IMR-90 (cell line): Measurements from ENCODE around the gene ARRDC3. TPM values are rescaled to one million over a fixed set of nuclear protein-coding genes. Genes with fewer than 3 reads are reported as not detected.

Experiments
- ATAC-seq: fragments of 200-7000 bp; cut with Tn5 transposase; 2 replicates; pipeline ENCODE4 v1.9.1; 2020; ENCODE audit warnings: low read depth, mild to moderate bottlenecking, moderate library complexity
- BruUV-seq: library from RNA; stranded (reverse); fragments of 400-500 nt; replicated peaks from 2 replicates; lab custom pipeline; 2021; lab: Mats Ljungman, UMichigan
- CTCF ChIA-PET: fragments of 300-600 bp; formaldehyde crosslinking; extraction: SDS; loops from one replicate; lab custom pipeline; 2021; ENCODE audit warnings: antibody characterized with exemption; lab: Yijun Ruan, JAX
- POLR2A ChIA-PET: fragments of 300-600 bp; sonication (Branson Sonifier 250); formaldehyde crosslinking; loops from one replicate; lab custom pipeline; 2022; ENCODE audit warnings: antibody characterized with exemption; ENCODE audit not compliant: unreplicated experiment; lab: Charles Lee
- DNase-seq: peaks from one replicate; pipeline ENCODE4 v3.0.0; 2013
- H2AFZ ChIP-seq: replicated peaks from 2 replicates; pipeline ENCODE3; 2013; ENCODE audit warnings: low read length, mild to moderate bottlenecking; ENCODE audit not compliant: poor library complexity
- H2AK5ac ChIP-seq: 2 replicates; pipeline ENCODE4 v1.6.1; 2013; ENCODE audit warnings: low read depth, low read length, inconsistent platforms
- H2AK9ac ChIP-seq: replicated peaks from 2 replicates; pipeline ENCODE3; 2013; ENCODE audit warnings: mild to moderate bottlenecking, low read depth, low read length, moderate library complexity; ENCODE audit not compliant: poor library complexity
- H2BK120ac ChIP-seq: 2 replicates; pipeline ENCODE4 v1.6.1; 2013; ENCODE audit warnings: low read depth, low read length, inconsistent platforms
- H2BK15ac ChIP-seq: 3 replicates; pipeline ENCODE4 v1.6.1; 2013; ENCODE audit warnings: low read depth, low read length, inconsistent platforms
- H2BK20ac ChIP-seq: 2 replicates; pipeline ENCODE4 v1.6.1; 2013; ENCODE audit warnings: low read depth, mild to moderate bottlenecking, inconsistent platforms, low read length, moderate library complexity
- H2BK5ac ChIP-seq: 2 replicates; pipeline ENCODE4 v1.6.1; 2013; ENCODE audit warnings: mild to moderate bottlenecking, low read depth, low read length, inconsistent platforms; ENCODE audit not compliant: poor library complexity, severe bottlenecking
- H3K14ac ChIP-seq: replicated peaks from 2 replicates; pipeline ENCODE4 v1.6.1; 2013; ENCODE audit warnings: low read depth, low read length, inconsistent platforms
- H3K18ac ChIP-seq: 2 replicates; pipeline ENCODE4 v1.6.1; 2013; ENCODE audit warnings: low read depth, low read length, control low read depth
- H3K23ac ChIP-seq: 2 replicates; pipeline ENCODE4 v1.6.1; 2013; ENCODE audit warnings: low read depth, low read length, inconsistent platforms
- H3K27ac ChIP-seq: 2 replicates; pipeline ENCODE4 v1.5.1; 2013; ENCODE audit warnings: mild to moderate bottlenecking, control low read depth, low read length; ENCODE audit not compliant: insufficient read depth
- H3K27me3 ChIP-seq: 2 replicates; pipeline ENCODE4 v1.6.1; 2013; ENCODE audit warnings: low read length; ENCODE audit not compliant: control insufficient read depth, insufficient read depth
- H3K36me3 ChIP-seq: 2 replicates; pipeline ENCODE4 v1.6.1; 2013; ENCODE audit warnings: low read length, mixed read lengths; ENCODE audit not compliant: control insufficient read depth, insufficient read depth
- H3K4ac ChIP-seq: 2 replicates; pipeline ENCODE4 v1.6.1; 2013; ENCODE audit warnings: low read depth, low read length, inconsistent platforms
- H3K4me1 ChIP-seq: 2 replicates; pipeline ENCODE4 v1.6.1; 2013; ENCODE audit warnings: low read length, mixed read lengths; ENCODE audit not compliant: control insufficient read depth, insufficient read depth
- H3K4me2 ChIP-seq: 2 replicates; pipeline ENCODE4 v1.6.1; 2013; ENCODE audit warnings: low read depth, mild to moderate bottlenecking, control low read depth, low read length, moderate library complexity
- H3K4me3 ChIP-seq: 2 replicates; pipeline ENCODE4 v1.5.1; 2013; ENCODE audit warnings: low read depth, mild to moderate bottlenecking, control low read depth, low read length, moderate library complexity; ENCODE audit not compliant: insufficient read depth
- H3K56ac ChIP-seq: 2 replicates; pipeline ENCODE4 v1.6.1; 2013; ENCODE audit warnings: low read length, inconsistent platforms; ENCODE audit not compliant: insufficient read depth; ENCODE audit errors: extremely low read depth
- H3K79me1 ChIP-seq, 2 experiments: 2 replicates each; pipeline ENCODE4 v1.6.1; 2013; ENCODE audit warnings: low read length in 2 of 2, inconsistent platforms in 1 of 2, low read depth in 1 of 2
- H3K9ac ChIP-seq: 2 replicates; pipeline ENCODE4 v1.6.1; 2013; ENCODE audit warnings: low read depth, low read length, control low read depth
- H3K9me1 ChIP-seq: 2 replicates; pipeline ENCODE4 v1.6.1; 2013; ENCODE audit warnings: low read length, inconsistent platforms; ENCODE audit not compliant: insufficient read depth
- H3K9me3 ChIP-seq: 2 replicates; pipeline ENCODE4 v1.6.1; 2013; ENCODE audit warnings: low read length; ENCODE audit not compliant: control insufficient read depth, insufficient read depth
- H4K20me1 ChIP-seq: 2 replicates; pipeline ENCODE4 v1.6.1; 2013; ENCODE audit warnings: low read length, inconsistent platforms; ENCODE audit not compliant: insufficient read depth
- H4K5ac ChIP-seq: 2 replicates; pipeline ENCODE4 v1.6.1; 2013; ENCODE audit warnings: mild to moderate bottlenecking, low read depth, low read length, control low read depth
- H4K8ac ChIP-seq, 2 experiments: 2 replicates each; pipeline ENCODE4 v1.6.1; 2013; ENCODE audit warnings: low read depth in 2 of 2, low read length in 2 of 2, control low read depth in 1 of 2, inconsistent platforms in 1 of 2
- H4K91ac ChIP-seq: 2 replicates; pipeline ENCODE4 v1.6.1; 2013; ENCODE audit warnings: low read depth, low read length, inconsistent platforms; ENCODE audit not compliant: insufficient read depth
- BHLHE40 ChIP-seq: fragments of 150-350 bp; IDR thresholded peaks from 2 replicates; pipeline ENCODE4 v1.6.1; 2016; ENCODE audit warnings: mild to moderate bottlenecking, low read depth, low read length
- CEBPB ChIP-seq: IDR thresholded peaks from 2 replicates; pipeline ENCODE4 v1.6.1; 2012; ENCODE audit warnings: low read depth, low read length, improper control_type of control experiment
- CHD1 ChIP-seq: IDR thresholded peaks from 2 replicates; pipeline ENCODE4 v1.6.1; 2012; ENCODE audit warnings: low read depth, low read length, improper control_type of control experiment
- ELK1 ChIP-seq: fragments of 150-350 bp; IDR thresholded peaks from 2 replicates; pipeline ENCODE4 v1.6.1; 2016; ENCODE audit warnings: low read depth, mild to moderate bottlenecking, low read length, moderate library complexity, borderline replicate concordance
- FOS ChIP-seq: fragments of 150-350 bp; IDR thresholded peaks from 2 replicates; pipeline ENCODE4 v1.6.1; 2016; ENCODE audit warnings: low read depth, low read length
- MAFK ChIP-seq: IDR thresholded peaks from 2 replicates; pipeline ENCODE4 v1.6.1; 2012; ENCODE audit warnings: low read depth, low read length, improper control_type of control experiment
- MAZ ChIP-seq: IDR thresholded peaks from 2 replicates; pipeline ENCODE4 v1.6.1; 2012; ENCODE audit warnings: low read depth, mild to moderate bottlenecking, low read length, improper control_type of control experiment, moderate library complexity, borderline replicate concordance
- MXI1 ChIP-seq: IDR thresholded peaks from 2 replicates; pipeline ENCODE4 v1.6.1; 2012; ENCODE audit warnings: low read depth, mild to moderate bottlenecking, low read length, moderate library complexity, borderline replicate concordance
- NFE2L2 ChIP-seq: fragments of 150-350 bp; IDR thresholded peaks from 2 replicates; pipeline ENCODE4 v1.6.1; 2016; ENCODE audit warnings: low read depth, mild to moderate bottlenecking, low read length
- POLR2A ChIP-seq: IDR thresholded peaks from 2 replicates; pipeline ENCODE4 v1.6.1; 2012; ENCODE audit warnings: mild to moderate bottlenecking, low read depth, low read length
- RAD21 ChIP-seq: IDR thresholded peaks from 2 replicates; pipeline ENCODE4 v1.6.1; 2012; ENCODE audit warnings: low read length, improper control_type of control experiment
- RCOR1 ChIP-seq: IDR thresholded peaks from 2 replicates; pipeline ENCODE4 v1.6.1; 2012; ENCODE audit warnings: mild to moderate bottlenecking, low read length, improper control_type of control experiment; ENCODE audit not compliant: insufficient replicate concordance
- RFX5 ChIP-seq: IDR thresholded peaks from 2 replicates; pipeline ENCODE4 v1.8.0; 2012; ENCODE audit warnings: low read depth, mild to moderate bottlenecking, low read length, moderate library complexity
- SMC3 ChIP-seq: fragments of 150-350 bp; IDR thresholded peaks from 2 replicates; pipeline ENCODE4 v1.6.1; 2016; ENCODE audit warnings: low read depth, mild to moderate bottlenecking, antibody characterized with exemption, low read length, moderate library complexity
- USF2 ChIP-seq: fragments of 150-350 bp; IDR thresholded peaks from 2 replicates; pipeline ENCODE4 v1.6.1; 2017; ENCODE audit warnings: mild to moderate bottlenecking, antibody characterized with exemption, low read length, low read depth
- WGBS, 2 experiments: methylation state at CpG; one replicate each; pipeline versions ENCODE4 v1.1.5 to v1.1.7; 2013; ENCODE audit warnings: missing lambda C conversion rate in 2 of 2; ENCODE audit not compliant: insufficient read length in 1 of 2; ENCODE audit errors: extremely low coverage in 2 of 2; 5-methylcytosine and 5-hydroxymethylcytosine counted together
- dilution Hi-C: fragments of 300-500 bp; cut with HindIII; formaldehyde crosslinking; loops from one replicate; pipeline ENCODE4 v1.14.3; 2018; ENCODE audit warnings: low sequenced_read_pairs; ENCODE audit not compliant: unreplicated experiment
- in situ Hi-C: fragments of 300-500 bp; cut with MboI; formaldehyde crosslinking; loops from 3 replicates; pipeline ENCODE4 v1.14.3; 2019; ENCODE audit warnings: low sequenced_read_pairs, inconsistent platforms, mixed read lengths
- intact Hi-C: fragments of 100-400 bp; cut with micrococcal nuclease; formaldehyde crosslinking; loops from 2 replicates; pipeline ENCODE4 v1.10.0; 2022
- polyA plus RNA-seq, 3 experiments: library from polyadenylated mRNA; depleted of rRNA; stranded (reverse); fragments of >200 nt; gene quantifications; 2 replicates each; pipeline ENCODE4 v1.2.3, GENCODE V29; 2012; ENCODE audit warnings: low replicate concordance in 1 of 3
- total RNA-seq: library from RNA; depleted of rRNA; stranded (reverse); fragments of >200 nt; gene quantifications from 2 replicates; pipeline ENCODE4 v1.2.3, GENCODE V29; 2012

The ARRDC3 gene
- total and polyA plus RNA-seq, 2 of the 4 experiments (the other 2 are of a cell fraction), result 19.3 to 86.7 TPM

- H2BK20ac ChIP-seq, result no peak overlapping the region
- H2BK5ac ChIP-seq, result no peak overlapping the region
- H3K56ac ChIP-seq, result no peak overlapping the region
- DNase-seq, result no peak
- peaks cover 7% of the 10 kb centered on the region; the same call in 1 of the 2 replicates for H3K9me1 ChIP-seq
- no peak overlapping the region for H2AFZ ChIP-seq
- H4K5ac ChIP-seq, result 0 out of 2 replicates have a peak overlapping the region, but pooled peaks have one; percentile 53
- 0 out of 2 replicates have a peak overlapping the region, but pooled peaks have one; percentile 18 for H2BK120ac ChIP-seq
- POLR2A ChIA-PET, result no interaction called here
- no peaks in the 10 kb centered on the region for H4K20me1 ChIP-seq
- intact Hi-C loops (no loop called here), dilution Hi-C loops (no loop called here), in situ Hi-C loops (no loop called here)
- H3K23ac ChIP-seq, result no peak overlapping the region
- no peaks in the 10 kb centered on the region for H3K27me3 ChIP-seq
- no peak overlapping the region for H3K4ac ChIP-seq
- CTCF ChIA-PET, result interaction anchor here (0.6 to 0.7 kb wide), 2 partner anchors 12 to 227 kb away, joined by 3 read pairs; no protein-coding TSS in a partner anchor
- no peaks in the 10 kb centered on the region for H3K79me1 ChIP-seq
- 71% methylated on average over 4 of the region's 8 CpGs; no CpG with 5 or more reads in 1 of the 2 experiments for WGBS, 2 experiments
- H3K9me3 ChIP-seq, result no peaks in the 10 kb centered on the region
- 0 out of 4 replicates have a peak overlapping the region, but pooled peaks of 1 of the 2 experiments have one; percentile 16 for H4K8ac ChIP-seq
- H3K18ac ChIP-seq, result peak overlapping the region; percentile 30
- H3K4me3 ChIP-seq, result no peak overlapping the region
- BruUV-seq, result no TSS peak
- no peak overlapping the region for H2AK9ac ChIP-seq
- H3K27ac ChIP-seq, result no peak overlapping the region
- no peak for ATAC-seq
- no peak overlapping the region; the same call in 1 of the 2 replicates for H2AK5ac ChIP-seq
- no peaks in the 10 kb centered on the region for H3K36me3 ChIP-seq
- no peak overlapping the region; the same call in 1 of the 2 replicates for H4K91ac ChIP-seq
- peak overlapping the region; percentile 19; the same call in 1 of the 3 replicates for H2BK15ac ChIP-seq
- peak overlapping the region; percentile 49; the same call in 1 of the 2 replicates for H3K4me2 ChIP-seq
- H3K14ac ChIP-seq, result no peak overlapping the region
- H3K4me1 ChIP-seq, result peaks cover 7% of the 10 kb centered on the region
- H3K9ac ChIP-seq, result no peak overlapping the region
- TF ChIP-seq BHLHE40, result no peak
- no peak for TF ChIP-seq RAD21
- TF ChIP-seq MAFK, result no peak
- no peak for TF ChIP-seq MAZ
- TF ChIP-seq RCOR1, result no peak
- no peak for TF ChIP-seq NFE2L2
- TF ChIP-seq CEBPB, result no peak
- no peak for TF ChIP-seq RFX5
- no peak for TF ChIP-seq USF2
- no peak for TF ChIP-seq ELK1
- TF ChIP-seq MXI1, result no peak
- no peak for TF ChIP-seq POLR2A
- no peak for TF ChIP-seq FOS
- no peak for TF ChIP-seq CHD1
- TF ChIP-seq SMC3, result no peak
Measured at GRCh38 chr5:91357012-91357634, 26.0 kb downstream of the ARRDC3 start.
